Right ventricle myocardium superior (tissue), 1 donor: Measurements from ENCODE around the gene STIP1. TPM values are rescaled to one million over a fixed set of nuclear protein-coding genes. Genes with fewer than 3 reads are reported as not detected.

Experiments used
- ATAC-seq: fragments of 200-7000 bp; cut with Tn5 transposase; one replicate; pipeline ENCODE4 v1.9.1; 2020; ENCODE audit warnings: mild to moderate bottlenecking; ENCODE audit not compliant: poor library complexity
- DNase-seq: peaks from one replicate; pipeline ENCODE4 v3.0.0-alpha.2; 2020
- intact Hi-C: fragments of 100-400 bp; cut with DNase I; formaldehyde crosslinking; loops from one replicate; pipeline ENCODE4 v1.11.2; 2022
- long read RNA-seq: library from polyadenylated mRNA; unstranded; transcript quantifications from one replicate; pipeline ENCODE4 v2.0.0, GENCODE V29; 2021
- total RNA-seq: library from RNA; stranded (reverse); fragmentation: NEBNext Ultra II Directional; extraction: Animal tissue kit (Norgen Biotek cat#: 25700); gene quantifications from one replicate; pipeline ENCODE4 v1.2.1, GENCODE V29; 2021
- donor health status: DM: no; HTN: yes; CAD: no; lungs with severe emphysema.

The STIP1 gene
- 116 TPM for total RNA-seq
- long read RNA-seq, transcript STIP1-201 (14 exons, 2,196 nt) = major isoform, 332 of 352 reads
- long read RNA-seq, partial matches to known transcripts = 13 of 352 reads
- long read RNA-seq, other reads (novel, unspliced or antisense) = 6 of 352 reads

DNA sequence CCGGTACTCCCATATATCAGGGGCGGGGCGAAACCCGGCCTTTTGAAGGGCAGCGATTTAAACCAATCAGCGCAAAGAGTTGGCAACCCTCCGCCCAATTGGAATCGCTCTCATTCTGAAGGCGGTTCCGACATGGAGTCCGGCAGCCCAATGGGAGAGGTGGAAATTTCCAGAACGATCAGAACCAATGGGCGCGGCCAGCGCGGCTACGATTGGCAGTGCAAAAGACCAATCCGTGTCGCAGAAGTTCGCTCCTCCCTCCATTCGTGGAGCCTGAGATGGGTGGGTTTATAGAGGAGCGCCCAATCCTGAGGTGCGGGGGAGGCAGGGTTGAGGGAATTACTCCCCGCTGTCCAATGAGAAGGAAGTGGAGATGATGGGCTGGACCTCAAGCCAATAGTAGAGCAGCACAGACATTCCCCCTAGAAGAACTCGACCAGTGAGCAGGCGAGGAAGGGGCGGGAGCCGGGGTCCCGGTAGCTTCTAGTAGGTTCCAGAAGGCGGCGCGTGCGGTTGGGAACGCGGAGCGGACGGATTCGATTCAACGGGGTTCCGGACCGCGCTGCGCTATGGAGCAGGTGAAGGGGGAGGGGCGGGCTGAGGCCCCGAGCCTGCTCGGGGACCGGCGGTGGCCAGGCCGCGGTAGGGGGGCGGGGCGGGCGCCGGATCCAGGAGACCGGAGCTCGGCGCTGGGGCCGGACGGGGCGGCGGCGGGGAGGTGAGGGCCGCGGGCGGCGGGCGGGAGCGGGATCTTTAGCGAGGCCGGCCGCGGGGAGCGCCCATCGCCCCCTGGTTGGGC, at the start of gene STIP1:
TSS of gene STIP1 (plus strand) at position 479 of the 799 bp plus-strand sequence. CDS start at position 570, 91 bp downstream.
- ATAC-seq (peak; percentile 89), DNase-seq (peak; percentile 99)
- intact Hi-C loops = no loop called here

DNA sequence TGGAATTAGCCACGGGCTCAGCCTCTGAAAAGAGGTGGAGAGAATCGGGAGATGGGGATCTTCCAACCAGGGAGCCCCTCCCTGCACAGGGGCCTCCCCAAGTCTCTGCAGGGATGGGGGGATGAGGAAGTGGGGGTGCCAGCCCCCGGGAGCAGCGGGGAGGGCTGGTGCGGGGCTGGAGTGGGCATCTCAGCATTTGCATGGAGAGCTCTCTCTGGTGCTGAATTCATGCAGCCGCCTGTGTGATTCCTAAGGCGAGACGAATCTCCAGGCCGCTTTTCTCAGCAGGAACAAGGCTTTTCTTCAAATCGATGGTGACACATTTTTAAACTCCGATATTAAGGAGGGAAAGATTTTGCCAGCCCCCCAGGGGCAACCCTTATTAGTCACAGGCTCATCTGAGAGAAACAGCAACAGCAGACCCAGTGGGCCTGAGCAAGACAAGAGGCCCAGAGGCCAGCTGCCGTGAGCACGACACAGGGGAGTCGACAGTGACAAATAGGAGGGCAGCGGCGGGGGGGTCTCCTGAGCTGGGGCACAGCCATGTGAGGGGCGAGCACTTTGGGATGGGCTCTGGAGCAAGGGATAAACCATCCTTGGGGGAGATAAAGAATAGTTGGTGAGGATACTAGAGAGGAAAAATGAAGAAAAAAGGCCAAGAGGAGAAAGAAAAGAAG, 49.1 kb upstream of the STIP1 start:
- DNase-seq (no peak), ATAC-seq (no peak)
- intact Hi-C loops = no loop called here

- ATAC-seq (no peak), DNase-seq (no peak)
- intact Hi-C loops = no loop called here
Observed at GRCh38 chr11:64138398-64138797, 47.6 kb upstream of the STIP1 start.

GRCh38 chr11:64139049-64139448, 46.9 kb upstream of the STIP1 start:
- intact Hi-C loops = no loop called here
- ATAC-seq = peak; percentile 9
- DNase-seq = no peak

DNA sequence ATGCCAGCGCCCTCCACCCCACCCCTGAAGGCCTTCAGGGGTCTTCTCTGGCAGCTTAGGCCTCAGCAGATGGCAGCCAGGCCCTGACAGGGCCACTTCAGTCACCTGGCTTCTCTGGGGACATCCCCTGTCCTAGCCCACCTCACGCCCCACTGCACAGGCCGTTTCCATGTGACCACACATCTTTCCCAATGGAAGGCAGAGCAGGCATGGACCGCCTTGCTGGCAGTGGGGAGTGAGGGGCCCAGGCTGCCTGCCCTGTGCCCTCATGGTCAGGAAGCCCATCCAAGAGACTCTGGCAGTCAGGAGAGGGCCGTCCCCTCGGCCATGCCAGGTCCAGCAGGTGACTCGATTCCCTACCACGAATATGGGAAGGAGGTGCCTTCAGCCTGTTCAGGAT, 45.9 kb upstream of the STIP1 start:
- ATAC-seq = no peak
- no peak for DNase-seq
- intact Hi-C loops = no loop called here

DNA sequence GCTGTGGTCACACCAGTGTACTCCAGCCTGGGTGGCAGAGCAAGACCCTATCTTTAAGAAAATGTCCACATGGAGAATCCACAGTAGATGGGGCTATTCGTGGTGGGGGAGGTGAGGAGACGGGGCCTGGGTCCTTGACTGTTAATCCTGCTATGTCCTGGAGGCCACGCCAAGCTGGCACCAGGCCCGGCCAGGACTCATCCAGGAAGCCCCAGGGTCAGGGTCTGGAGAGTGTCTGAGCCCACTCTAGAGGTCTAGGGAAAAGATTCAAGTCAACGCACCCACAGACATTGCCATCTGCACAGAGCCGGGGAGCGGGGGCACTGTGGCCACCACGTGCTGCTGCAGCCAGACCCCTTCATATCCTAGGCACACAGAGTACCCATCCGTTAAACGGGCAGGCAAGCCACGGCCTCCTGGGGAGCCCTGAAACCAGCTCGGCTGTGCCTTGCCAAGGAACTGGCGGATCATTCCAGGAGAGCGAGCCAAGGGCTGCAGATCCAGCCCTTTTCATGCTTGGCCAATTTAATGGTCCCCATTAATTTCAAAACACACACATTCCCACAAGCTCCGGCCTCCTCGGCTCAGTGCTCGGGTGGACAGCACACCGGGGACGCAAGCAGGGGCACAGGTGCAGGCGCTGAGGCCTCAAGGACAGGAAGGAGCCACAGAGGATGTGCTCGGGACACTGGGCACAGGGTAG, 44.7 kb upstream of the STIP1 start:
- peak; percentile 4 for ATAC-seq
- intact Hi-C loops = no loop called here

GRCh38 chr11:64144587-64145472, 41.1 kb upstream of the STIP1 start:
- no peak for DNase-seq
- no peak for ATAC-seq
- intact Hi-C loops = no loop called here

More for the DNA sequence above, 44.7 kb upstream of the STIP1 start:
- no peak for DNase-seq

DNA sequence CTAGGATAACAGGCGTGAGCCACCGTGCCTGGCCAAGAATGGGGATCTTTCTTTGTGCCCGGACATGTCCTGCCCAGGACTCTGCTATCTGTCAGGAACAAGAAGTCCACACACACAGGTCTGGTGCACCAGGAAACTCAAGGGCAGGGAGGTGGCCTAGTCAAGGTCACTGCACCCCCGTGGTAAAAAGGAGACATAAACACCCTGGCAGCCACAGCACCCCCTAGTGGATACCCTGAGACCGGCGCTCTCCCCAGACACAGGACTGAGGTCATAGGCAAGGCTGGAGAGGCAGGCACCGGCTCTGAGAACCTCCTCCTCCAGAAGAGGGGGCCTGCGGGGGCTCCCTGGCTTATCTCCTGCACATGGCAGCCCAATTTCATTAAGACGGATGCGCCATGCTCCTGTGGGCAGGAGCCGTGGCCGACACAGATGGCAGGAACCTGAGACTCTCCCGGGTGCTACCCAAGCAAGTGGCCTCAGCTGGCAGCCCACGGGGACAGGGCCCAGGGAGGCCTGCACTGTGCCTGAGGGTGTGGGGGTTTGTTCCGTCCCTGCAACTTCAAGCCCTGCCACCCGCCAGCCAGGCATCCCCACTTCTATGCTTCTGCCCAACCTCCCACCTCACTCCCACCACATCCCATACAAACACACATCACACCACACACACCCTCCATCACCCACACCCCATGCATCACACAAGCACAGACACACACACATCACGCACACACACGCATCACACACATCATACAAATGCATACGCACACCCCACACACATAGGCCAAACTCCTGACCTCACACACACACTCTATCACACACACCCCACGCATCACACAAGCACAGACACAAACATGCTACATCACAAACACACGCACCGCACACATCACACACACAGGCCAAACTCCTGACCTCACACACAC, 39.7 kb upstream of the STIP1 start:
- intact Hi-C loops = no loop called here
- ATAC-seq (no peak), DNase-seq (peak; percentile 61)

DNA sequence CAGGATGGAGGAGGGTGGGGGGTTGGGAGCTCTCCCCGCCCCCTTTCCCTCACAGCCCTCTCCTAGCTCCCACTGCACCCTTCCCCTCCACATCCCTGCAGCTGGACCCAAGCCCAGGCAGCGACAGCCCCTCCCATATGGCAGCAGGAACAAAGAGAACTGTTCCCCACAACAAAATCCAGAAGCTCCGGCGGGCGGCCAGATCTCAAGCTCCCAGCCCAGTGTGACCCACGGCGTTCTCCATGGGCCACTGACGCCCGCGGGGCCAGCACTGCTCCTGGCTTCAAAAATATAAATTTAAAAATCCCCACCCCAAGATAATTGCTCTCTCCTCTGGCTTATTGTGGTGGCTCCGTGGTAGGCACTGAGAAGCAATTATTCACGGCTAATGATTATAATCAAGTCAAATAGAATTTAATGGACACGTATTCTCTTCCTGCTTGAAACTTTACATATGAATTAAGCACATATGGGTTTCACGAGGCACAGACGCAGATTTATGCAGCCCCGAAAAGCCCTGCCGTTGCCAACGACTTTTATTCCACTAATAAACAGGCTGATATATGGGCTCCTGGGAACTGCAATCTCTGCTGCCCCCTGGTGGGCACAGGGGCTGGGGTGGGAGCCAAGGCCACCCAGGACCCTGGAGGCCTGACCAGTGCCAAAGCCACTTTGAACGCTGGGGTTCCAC, 37.6 kb upstream of the STIP1 start:
- intact Hi-C loops = loop anchor here (2.0 kb wide), 1 partner anchor 148 kb away; no protein-coding TSS in a partner anchor
- ATAC-seq (peak; percentile 81), DNase-seq (peak; percentile 92)

DNA sequence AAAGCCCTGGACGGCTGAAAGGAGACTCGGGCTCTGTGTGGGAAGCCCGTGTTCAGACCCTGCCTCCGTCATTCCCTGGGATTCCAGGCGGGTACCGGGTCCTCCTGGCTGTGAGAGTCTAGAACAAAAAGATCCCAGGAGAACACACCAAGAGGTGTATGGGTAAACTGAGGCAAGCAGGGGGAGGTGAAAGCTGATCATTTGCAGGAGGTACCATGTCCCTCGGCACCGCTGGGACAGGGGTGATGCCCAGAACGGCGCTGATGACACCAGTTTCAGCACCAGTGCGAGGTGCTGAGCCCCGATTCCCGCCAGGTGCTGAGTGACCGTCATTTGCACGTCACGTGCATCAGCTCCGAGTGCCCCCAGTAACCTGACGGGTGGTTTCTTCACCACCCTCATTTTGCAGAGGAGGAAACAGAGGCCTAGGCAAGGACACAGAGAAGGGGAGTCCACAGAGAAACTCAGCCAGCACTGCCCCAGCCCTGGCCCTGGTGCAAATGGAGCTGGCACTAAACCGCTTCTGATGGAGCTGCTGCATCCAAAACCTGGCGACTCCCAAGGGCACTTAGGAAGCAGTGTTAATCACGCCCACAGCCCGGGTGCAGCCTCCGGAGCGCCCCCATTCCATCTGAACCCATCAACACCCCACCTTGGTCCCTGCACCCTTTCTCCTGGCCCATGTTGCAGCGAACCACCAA, 36.9 kb upstream of the STIP1 start:
- DNase-seq (no peak), ATAC-seq (peak; percentile 21)
- intact Hi-C loops = loop anchor here (2.0 kb wide), 1 partner anchor 148 kb away; no protein-coding TSS in a partner anchor

DNA sequence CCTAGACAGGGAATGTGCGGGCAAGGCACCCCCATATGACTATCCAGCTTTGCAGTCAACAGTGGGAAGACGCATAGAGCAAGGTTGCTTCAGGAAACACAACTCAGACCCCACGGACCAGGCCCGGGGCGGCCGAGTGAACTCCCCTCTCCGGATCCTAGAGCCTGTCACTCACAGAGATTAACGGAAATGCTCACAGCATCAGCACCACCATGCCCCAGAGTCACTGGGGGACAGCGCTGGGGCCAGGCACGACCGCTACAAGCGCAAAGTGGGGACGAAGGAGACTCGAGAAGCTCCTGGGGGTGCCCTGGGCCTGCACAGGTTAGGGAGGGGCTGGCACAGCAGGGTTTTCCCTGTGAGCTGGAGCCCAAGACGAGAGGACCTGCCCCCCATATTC, 35.9 kb upstream of the STIP1 start:
- DNase-seq (no peak), ATAC-seq (no peak)
- intact Hi-C loops = loop anchor here (10.0 kb wide), 1 partner anchor 305 kb away; no protein-coding TSS in a partner anchor

GRCh38 chr11:64150481-64151239, 35.3 kb upstream of the STIP1 start:
- ATAC-seq (peak; percentile 57), DNase-seq (peak; percentile 83)
- intact Hi-C loops = loop anchor here (10.0 kb wide), 1 partner anchor 306 kb away; no protein-coding TSS in a partner anchor

DNA sequence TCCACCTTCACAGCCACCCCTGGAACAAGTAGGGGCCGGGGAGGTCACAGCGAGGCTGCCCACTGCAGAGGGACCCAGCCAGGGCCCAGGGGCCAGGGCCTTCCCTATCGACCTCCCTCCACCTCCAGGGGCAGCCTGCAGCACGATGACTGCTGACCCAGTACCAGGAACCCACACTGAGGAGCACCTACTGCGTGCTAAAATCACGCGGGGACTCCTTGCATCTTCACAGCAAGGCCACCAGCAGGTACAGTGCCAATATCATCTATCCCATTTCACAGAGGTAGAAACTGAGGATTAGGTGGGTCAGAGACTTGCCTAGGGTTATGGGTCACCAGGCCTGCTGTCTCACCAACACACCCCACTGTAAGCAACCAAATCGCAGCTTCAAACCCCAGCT, 34.6 kb upstream of the STIP1 start:
- ATAC-seq (no peak), DNase-seq (no peak)
- intact Hi-C loops = loop anchor here (10.0 kb wide), 1 partner anchor 307 kb away; no protein-coding TSS in a partner anchor

DNA sequence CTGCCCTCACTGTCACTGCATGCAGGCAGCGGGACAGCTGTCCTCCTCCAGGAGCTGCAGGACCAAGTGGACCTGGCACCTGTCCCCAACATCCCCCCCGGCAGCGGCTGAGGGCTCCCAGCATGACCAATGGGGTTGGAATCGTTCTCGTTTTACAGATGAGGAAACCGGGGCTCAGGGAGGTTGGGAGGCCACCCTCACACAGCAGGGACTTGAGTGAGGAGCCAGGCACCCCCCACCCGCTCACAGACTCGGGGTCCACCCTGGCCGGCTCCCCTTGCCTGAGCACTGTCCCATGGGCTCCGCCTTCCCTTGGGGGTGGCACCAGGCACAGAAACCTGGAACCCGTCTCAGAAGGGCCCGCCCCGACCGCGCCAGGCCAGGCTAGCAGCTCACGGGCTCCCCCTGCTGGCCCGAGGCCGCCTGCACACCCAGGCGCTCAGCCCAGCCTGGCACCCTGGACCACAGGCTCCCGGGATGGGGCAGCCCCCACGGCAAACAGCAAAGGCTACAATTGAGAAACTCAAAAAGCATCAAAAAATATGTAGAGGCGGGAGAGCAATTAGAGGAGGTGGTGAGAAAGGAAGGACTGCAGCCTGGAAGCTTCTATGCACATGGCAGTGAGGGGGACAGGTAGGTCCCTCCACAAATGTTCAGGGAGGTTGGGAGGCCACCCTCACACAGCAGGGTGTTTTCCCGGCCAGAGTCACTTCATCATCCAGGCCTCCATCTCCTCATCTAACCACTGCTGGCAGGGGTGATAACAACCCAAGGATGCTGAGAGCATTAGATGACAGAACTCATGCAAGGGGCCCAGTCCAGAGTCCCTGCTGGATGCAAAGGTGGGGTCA, 32.9 kb upstream of the STIP1 start:
- ATAC-seq (peak; percentile 55), DNase-seq (peak; percentile 80)
- intact Hi-C loops = loop anchor here (10.0 kb wide), 1 partner anchor 308 kb away; no protein-coding TSS in a partner anchor
